Transverse colon (tissue), 4 donors: Measurements from ENCODE around the gene OR2A25.

Source experiments
- CTCF ChIP-seq, 5 experiments: fragments of 200-600 bp in 3 of 5; fragments of 450-650 bp in 2 of 5; sonication (generic) in 3 of 5; IDR thresholded peaks; 1 replicate in 2 of 5; 2 replicates in 3 of 5; pipeline ENCODE4 v1.5.1; 2016 to 2017; ENCODE audit warnings: antibody characterized with exemption in 5 of 5, inconsistent platforms in 3 of 5, mild to moderate bottlenecking in 2 of 5, moderate library complexity in 1 of 5
- EP300 ChIP-seq: sonication (generic); formaldehyde crosslinking; IDR thresholded peaks from one replicate; pipeline ENCODE4 v1.6.1; 2017; ENCODE audit warnings: antibody characterized with exemption, low read depth
- POLR2A ChIP-seq: fragments of 450-650 bp; IDR thresholded peaks from one replicate; pipeline ENCODE4 v1.6.1; 2016; ENCODE audit warnings: antibody characterized with exemption, mild to moderate bottlenecking, moderate library complexity
- POLR2AphosphoS5 ChIP-seq, 3 donors: sonication (generic); formaldehyde crosslinking; IDR thresholded peaks; one replicate each; pipeline ENCODE4 v1.6.1; 2016; ENCODE audit warnings: antibody characterized with exemption in 3 of 3

- TF ChIP-seq POLR2A (no peak), POLR2AphosphoS5 (IDR thresholded peaks at IDR 0.05) (no peak), CTCF (IDR thresholded peaks at IDR 0.05) (no peak), EP300 (no peak)
These were observed 342 bp downstream of the OR2A25 start for GRCh38 chr7:144069953-144070352.
